PC-3 (cell line): Measurements from ENCODE around the gene RAB29. TPM values are rescaled to one million over a fixed set of nuclear protein-coding genes. Genes with fewer than 3 reads are reported as not detected.

Source experiments
- ATAC-seq: fragments of 200-7000 bp; cut with Tn5 transposase; 2 replicates; pipeline ENCODE4 v1.9.1; 2020; ENCODE audit warnings: mild to moderate bottlenecking, moderate library complexity
- BruUV-seq: library from RNA; stranded (reverse); fragments of 400-500 nt; replicated peaks from 2 replicates; lab custom pipeline; 2021; lab: Mats Ljungman, UMichigan
- CTCF ChIA-PET: fragments of 300-600 bp; sonication (Branson Sonifier 250); formaldehyde crosslinking; loops from one replicate; lab custom pipeline; 2022; ENCODE audit warnings: antibody characterized with exemption; lab: Charles Lee
- POLR2A ChIA-PET: fragments of 300-600 bp; sonication (Branson Sonifier 250); formaldehyde crosslinking; loops from one replicate; lab custom pipeline; 2022; ENCODE audit warnings: antibody characterized with exemption; ENCODE audit not compliant: unreplicated experiment; lab: Charles Lee
- DNase-seq: peaks from one replicate; pipeline ENCODE4 v3.0.0-alpha.2; 2015
- H2AFZ ChIP-seq: fragments of 300-600 bp; sonication (generic); 2 replicates; pipeline ENCODE4 v1.6.0; 2016; ENCODE audit warnings: antibody characterized with exemption, low read length
- H3F3A ChIP-seq: fragments of 300-600 bp; sonication (generic); one replicate; pipeline ENCODE4 v1.6.0; 2017; ENCODE audit warnings: antibody characterized with exemption, low read length, control low read depth, mild to moderate bottlenecking; ENCODE audit not compliant: unreplicated experiment
- H3K27ac ChIP-seq: fragments of 300-600 bp; sonication (generic); 2 replicates; pipeline ENCODE4 v1.5.1; 2016; ENCODE audit warnings: mild to moderate bottlenecking, low read length
- H3K27me3 ChIP-seq: fragments of 300-600 bp; sonication (generic); 2 replicates; pipeline ENCODE4 v1.6.1; 2016; ENCODE audit warnings: low read length, mixed read lengths
- H3K36me3 ChIP-seq: fragments of 300-600 bp; sonication (generic); 2 replicates; pipeline ENCODE4 v1.6.1; 2016; ENCODE audit warnings: low read depth, mixed run types, low read length, mixed read lengths
- H3K4me1 ChIP-seq: fragments of 300-600 bp; sonication (generic); 2 replicates; pipeline ENCODE4 v1.5.1; 2016; ENCODE audit warnings: low read length; ENCODE audit not compliant: insufficient read depth
- H3K4me2 ChIP-seq: fragments of 300-600 bp; sonication (generic); 2 replicates; pipeline ENCODE4 v1.6.0; 2016; ENCODE audit warnings: low read length
- H3K4me3 ChIP-seq: fragments of 300-600 bp; sonication (generic); 2 replicates; pipeline ENCODE4 v1.5.1; 2016; ENCODE audit warnings: mild to moderate bottlenecking, low read length, mixed read lengths
- H3K79me2 ChIP-seq: fragments of 300-600 bp; sonication (generic); 2 replicates; pipeline ENCODE4 v1.6.1; 2017; ENCODE audit warnings: low read length, mixed read lengths
- H3K9ac ChIP-seq: fragments of 300-600 bp; sonication (generic); 2 replicates; pipeline ENCODE4 v1.6.0; 2016; ENCODE audit warnings: mild to moderate bottlenecking, low read length
- H3K9me2 ChIP-seq: fragments of 300-600 bp; sonication (generic); replicated peaks from 2 replicates; pipeline ENCODE4 v1.6.1; 2016; ENCODE audit warnings: mixed run types, low read length, mixed read lengths
- H3K9me3 ChIP-seq: fragments of 300-600 bp; sonication (generic); 2 replicates; pipeline ENCODE4 v1.6.1; 2016; ENCODE audit warnings: low read length, mixed read lengths
- H4K20me1 ChIP-seq: fragments of 300-600 bp; sonication (generic); 2 replicates; pipeline ENCODE4 v1.6.1; 2016; ENCODE audit warnings: low read length, mixed read lengths
- EZH2 ChIP-seq: fragments of 300-600 bp; sonication (generic); IDR thresholded peaks from one replicate; pipeline ENCODE4 v1.6.1; 2017; ENCODE audit warnings: antibody characterized with exemption, mild to moderate bottlenecking, low read length; ENCODE audit not compliant: unreplicated experiment
- EZH2phosphoT487 ChIP-seq: fragments of 300-600 bp; sonication (generic); IDR thresholded peaks from 2 replicates; pipeline ENCODE4 v1.6.1; 2018; ENCODE audit warnings: mild to moderate bottlenecking, antibody characterized with exemption, low read length, borderline replicate concordance
- intact Hi-C: fragments of 100-400 bp; cut with micrococcal nuclease; formaldehyde crosslinking; loops from 2 replicates; pipeline ENCODE4 v1.9.0; 2023
- total RNA-seq: library from RNA; depleted of rRNA; stranded (reverse); fragments of >200 nt; gene quantifications from 2 replicates; pipeline ENCODE4 v1.2.3, GENCODE V29; 2014
- TF ChIP-seq, protein P1 (sequence below): fragments of 300-600 bp; sonication (generic); conservative IDR thresholded peaks from 2 replicates; pipeline ENCODE4 v1.5.1; 2017; ENCODE audit warnings: antibody characterized with exemption, low read depth, mild to moderate bottlenecking, low read length

The RAB29 gene
- total RNA-seq, 1 experiment from 2014 or later, result 7.4 TPM

DNA sequence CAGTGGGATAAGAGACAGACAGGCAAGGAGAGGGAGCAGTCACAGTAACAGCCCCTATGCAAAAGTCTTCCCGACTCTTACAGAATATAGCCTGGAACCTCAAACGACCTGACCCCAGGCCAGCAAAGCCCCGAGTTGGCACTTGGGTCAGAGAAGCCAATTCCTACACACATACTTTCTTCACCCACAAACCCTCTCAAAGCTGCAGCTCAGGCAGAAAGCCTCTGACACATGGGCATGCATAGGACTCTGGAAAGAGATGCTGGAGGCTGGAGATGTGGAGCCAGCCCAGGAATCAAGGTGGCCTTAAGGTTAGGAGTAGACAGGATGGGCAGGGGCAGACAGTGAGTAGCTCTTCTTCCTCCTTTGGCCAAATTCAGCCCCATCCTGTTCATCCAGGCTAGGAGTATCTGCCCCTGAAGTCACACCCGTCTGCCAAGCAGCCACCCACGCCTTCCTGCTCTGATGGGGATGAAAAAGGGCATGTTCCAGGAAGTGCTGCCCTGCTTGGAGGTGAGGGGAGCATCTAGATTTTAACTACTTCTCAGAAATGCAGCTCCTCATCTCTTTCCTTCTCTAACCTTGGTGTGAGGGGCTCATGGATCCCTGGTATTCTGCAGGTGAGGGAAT, 29.9 kb upstream of the RAB29 start:
- no peaks in the 10 kb centered on the region for H3K27me3 ChIP-seq
- TF ChIP-seq EZH2phosphoT487 (no peak), EZH2 (no peak)
- TF ChIP-seq, protein P1, sequence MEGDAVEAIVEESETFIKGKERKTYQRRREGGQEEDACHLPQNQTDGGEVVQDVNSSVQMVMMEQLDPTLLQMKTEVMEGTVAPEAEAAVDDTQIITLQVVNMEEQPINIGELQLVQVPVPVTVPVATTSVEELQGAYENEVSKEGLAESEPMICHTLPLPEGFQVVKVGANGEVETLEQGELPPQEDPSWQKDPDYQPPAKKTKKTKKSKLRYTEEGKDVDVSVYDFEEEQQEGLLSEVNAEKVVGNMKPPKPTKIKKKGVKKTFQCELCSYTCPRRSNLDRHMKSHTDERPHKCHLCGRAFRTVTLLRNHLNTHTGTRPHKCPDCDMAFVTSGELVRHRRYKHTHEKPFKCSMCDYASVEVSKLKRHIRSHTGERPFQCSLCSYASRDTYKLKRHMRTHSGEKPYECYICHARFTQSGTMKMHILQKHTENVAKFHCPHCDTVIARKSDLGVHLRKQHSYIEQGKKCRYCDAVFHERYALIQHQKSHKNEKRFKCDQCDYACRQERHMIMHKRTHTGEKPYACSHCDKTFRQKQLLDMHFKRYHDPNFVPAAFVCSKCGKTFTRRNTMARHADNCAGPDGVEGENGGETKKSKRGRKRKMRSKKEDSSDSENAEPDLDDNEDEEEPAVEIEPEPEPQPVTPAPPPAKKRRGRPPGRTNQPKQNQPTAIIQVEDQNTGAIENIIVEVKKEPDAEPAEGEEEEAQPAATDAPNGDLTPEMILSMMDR, result no peak
- no peak overlapping the region for H3K9ac ChIP-seq
- peaks cover 10% of the 10 kb centered on the region; the same call in 1 of the 2 replicates for H3K36me3 ChIP-seq
- peaks cover 6% of the 10 kb centered on the region; the same call in 1 of the 2 replicates for H3K79me2 ChIP-seq
- H3K27ac ChIP-seq, result no peak overlapping the region
- no peaks in the 10 kb centered on the region for H3K9me3 ChIP-seq
- H3K9me2 ChIP-seq, result no peaks in the 10 kb centered on the region
- no peak for DNase-seq
- no peaks in the 10 kb centered on the region for H3K4me1 ChIP-seq
- POLR2A ChIA-PET, result no interaction called here
- no peak overlapping the region for H3K4me3 ChIP-seq
- CTCF ChIA-PET, result interaction anchor here (1.5 kb wide), 1 partner anchor 172 kb away, joined by 5 read pairs; no protein-coding TSS in a partner anchor
- ATAC-seq, result no peak
- intact Hi-C loops, result no loop called here
- no peak overlapping the region for H3K4me2 ChIP-seq
- no TSS peak for BruUV-seq
- H3F3A ChIP-seq, result no peaks in the 10 kb centered on the region
- H2AFZ ChIP-seq, result no peak overlapping the region
- peaks cover 4% of the 10 kb centered on the region; the same call in 1 of the 2 replicates for H4K20me1 ChIP-seq

DNA sequence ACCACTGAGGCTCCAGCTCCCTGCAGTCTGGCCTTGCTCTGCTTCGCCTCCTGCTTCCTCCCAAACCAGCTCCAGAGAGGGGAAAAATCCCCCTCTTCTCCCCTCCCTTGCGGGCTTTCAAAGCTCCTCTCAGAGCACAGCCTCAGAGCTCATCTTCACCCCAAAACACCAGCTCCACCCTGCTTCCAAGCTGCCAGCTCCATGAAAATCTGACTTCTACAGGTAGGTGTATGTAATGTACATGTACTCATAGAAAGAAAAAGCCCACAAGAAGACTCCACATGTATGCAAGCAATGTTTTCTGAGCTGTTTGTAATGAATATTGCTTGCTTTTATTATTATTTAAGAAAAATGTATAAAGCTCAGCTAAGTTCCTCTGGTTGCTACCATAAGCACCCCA, 29.3 kb upstream of the RAB29 start:
- no TSS peak for BruUV-seq
- DNase-seq, result no peak
- no peak for TF ChIP-seq EZH2phosphoT487
- ChIA-PET POLR2A (no interaction called here), CTCF (interaction anchor here (1.5 kb wide), 1 partner anchor 173 kb away, joined by 5 read pairs; no protein-coding TSS in a partner anchor)
- Histone ChIP-seq H3K36me3 (peaks cover 4% of the 10 kb centered on the region; the same call in 1 of the 2 replicates), H3K27me3 (no peaks in the 10 kb centered on the region), H3K9ac (no peak overlapping the region), H3K9me3 (no peaks in the 10 kb centered on the region), H3K79me2 (peaks cover 6% of the 10 kb centered on the region; the same call in 1 of the 2 replicates), H3K4me1 (no peaks in the 10 kb centered on the region), H3K27ac (no peak overlapping the region), H3K9me2 (no peaks in the 10 kb centered on the region), H3K4me3 (no peak overlapping the region), H2AFZ (no peak overlapping the region), H3K4me2 (no peak overlapping the region), H4K20me1 (peaks cover 4% of the 10 kb centered on the region; the same call in 1 of the 2 replicates), H3F3A (no peaks in the 10 kb centered on the region)
- intact Hi-C loops, result no loop called here
- no peak for ATAC-seq

DNA sequence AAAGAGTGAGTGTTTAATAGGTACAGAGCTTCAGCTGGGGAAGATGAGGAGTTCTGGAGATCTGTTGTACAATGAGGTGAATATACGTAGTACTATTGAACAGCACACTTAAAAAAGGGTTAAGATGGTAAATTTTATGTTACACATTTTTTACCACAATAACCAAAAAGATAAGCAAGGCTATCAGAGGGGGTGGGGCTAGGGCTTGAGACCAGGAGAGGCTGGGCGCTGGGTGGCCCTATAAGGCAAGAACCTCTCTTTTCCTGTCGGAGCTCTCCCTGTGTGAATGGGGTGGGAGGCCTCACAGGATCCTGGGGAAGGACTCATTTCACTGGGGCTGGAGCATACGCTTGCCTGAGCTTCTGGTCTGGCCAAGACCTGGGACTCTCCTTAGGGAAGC, 28.7 kb upstream of the RAB29 start:
- no TSS peak for BruUV-seq
- DNase-seq (no peak), ATAC-seq (no peak)
- peaks cover 2% of the 10 kb centered on the region; the same call in 1 of the 2 replicates for H3K36me3 ChIP-seq
- no peak overlapping the region for H3K4me3 ChIP-seq
- H3F3A ChIP-seq, result no peaks in the 10 kb centered on the region
- H3K27ac ChIP-seq, result no peak overlapping the region
- no peak overlapping the region for H2AFZ ChIP-seq
- POLR2A ChIA-PET, result interaction anchor here (0.5 kb wide), 1 partner anchor 40 kb away, joined by 7 read pairs; no protein-coding TSS in a partner anchor
- H3K4me1 ChIP-seq, result no peaks in the 10 kb centered on the region
- H4K20me1 ChIP-seq, result peaks cover 4% of the 10 kb centered on the region; the same call in 1 of the 2 replicates
- H3K9me3 ChIP-seq, result no peaks in the 10 kb centered on the region
- intact Hi-C loops, result no loop called here
- no peaks in the 10 kb centered on the region for H3K27me3 ChIP-seq
- H3K4me2 ChIP-seq, result no peak overlapping the region
- CTCF ChIA-PET, result interaction anchor here (1.5 kb wide), 1 partner anchor 174 kb away, joined by 5 read pairs; no protein-coding TSS in a partner anchor
- no peaks in the 10 kb centered on the region for H3K9me2 ChIP-seq
- TF ChIP-seq, protein P1, result no peak
- no peak for TF ChIP-seq EZH2phosphoT487
- TF ChIP-seq EZH2, result no peak
- no peak overlapping the region for H3K9ac ChIP-seq
- H3K79me2 ChIP-seq, result peaks cover 6% of the 10 kb centered on the region; the same call in 1 of the 2 replicates
